ENCODE data around the gene ST7. TPM values are rescaled to one million over a fixed set of nuclear protein-coding genes. Genes with fewer than 3 reads are reported as not detected.
"Not testable (repeated sequence)": the region's sequence is repeated elsewhere in the genome, so short reads cannot be mapped to it uniquely, and the experiment has no call there.

Gene ST7
- total RNA-seq, 2 donors from 2014 or later: 6.1 to 8.0 TPM

- DNase-seq (no peak), ATAC-seq (no peak)
- Mint-ChIP-seq H3K27me3 (peaks cover 6% of the 10 kb centered on the region), H3K27ac (no peak overlapping the region), H3K4me1 (peaks cover 7% of the 10 kb centered on the region), H3K4me3 (no peak overlapping the region), H3K36me3 (ENCODE audit: low read depth) (peaks cover 2% of the 10 kb centered on the region)
- H3K9me3 ChIP-seq (ENCODE audit: control insufficient read depth, low read length, poor library complexity, severe bottlenecking): no peaks in the 10 kb centered on the region
Measured at GRCh38 chr7:116970238-116970910, 17.1 kb downstream of the ST7 start.

DNA sequence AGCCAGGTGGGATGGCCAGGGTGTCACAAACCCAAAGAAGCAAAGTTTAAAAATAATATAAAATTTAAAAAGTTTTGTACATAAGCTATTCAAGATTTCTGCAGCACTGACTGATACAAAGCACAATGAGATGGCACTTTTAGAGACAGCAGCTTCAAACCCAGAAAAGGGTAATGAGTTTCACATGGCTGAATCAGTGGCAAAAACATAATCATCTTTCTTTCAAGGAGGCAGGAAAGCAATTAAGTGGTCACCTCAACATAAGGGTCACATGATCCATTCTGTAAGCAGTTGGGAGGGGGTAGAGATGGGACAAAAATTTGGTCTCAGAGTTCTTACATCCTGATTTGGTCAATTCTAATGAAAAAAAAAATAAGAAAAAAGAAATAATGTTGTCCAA, 17.9 kb downstream of the ST7 start:
- H3K27ac Mint-ChIP-seq; ATAC-seq; H3K4me1 Mint-ChIP-seq; H3K9me3 ChIP-seq (ENCODE audit: control insufficient read depth, low read length, poor library complexity, severe bottlenecking); H3K27me3 Mint-ChIP-seq; H3K36me3 Mint-ChIP-seq (ENCODE audit: low read depth); DNase-seq; H3K4me3 Mint-ChIP-seq: not testable (repeated sequence)

GRCh38 chr7:116971869-116972268, 18.6 kb downstream of the ST7 start:
- Mint-ChIP-seq H3K4me1 (peaks cover 7% of the 10 kb centered on the region), H3K27me3 (peaks cover 6% of the 10 kb centered on the region), H3K36me3 (ENCODE audit: low read depth) (peaks cover 2% of the 10 kb centered on the region), H3K4me3 (no peak overlapping the region), H3K27ac (no peak overlapping the region)
- no peak for DNase-seq
- H3K9me3 ChIP-seq (ENCODE audit: control insufficient read depth, low read length, poor library complexity, severe bottlenecking): no peaks in the 10 kb centered on the region
- ATAC-seq: no peak

DNA sequence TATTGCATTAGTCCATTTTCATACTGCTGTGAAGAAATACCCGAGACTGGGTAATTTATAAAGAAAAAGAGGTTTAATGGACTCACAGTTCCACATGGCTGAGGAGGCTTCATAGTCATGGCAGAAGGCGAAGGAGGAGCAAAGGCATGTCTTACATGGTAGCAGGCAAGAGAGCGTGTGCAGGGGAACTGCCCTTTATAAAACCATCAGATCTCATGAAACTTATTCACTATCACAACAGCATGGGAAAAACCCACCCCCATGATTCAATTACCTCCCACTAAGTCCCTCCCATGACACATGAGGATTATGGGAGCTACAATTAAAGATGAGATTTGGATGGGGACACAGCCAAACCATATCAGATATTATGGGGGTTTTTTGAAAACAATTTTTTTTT, 21.7 kb downstream of the ST7 start:
- not testable (repeated sequence) for H3K4me1 Mint-ChIP-seq; DNase-seq; H3K27me3 Mint-ChIP-seq; H3K9me3 ChIP-seq (ENCODE audit: control insufficient read depth, low read length, poor library complexity, severe bottlenecking); H3K36me3 Mint-ChIP-seq (ENCODE audit: low read depth); H3K27ac Mint-ChIP-seq; H3K4me3 Mint-ChIP-seq; ATAC-seq

DNA sequence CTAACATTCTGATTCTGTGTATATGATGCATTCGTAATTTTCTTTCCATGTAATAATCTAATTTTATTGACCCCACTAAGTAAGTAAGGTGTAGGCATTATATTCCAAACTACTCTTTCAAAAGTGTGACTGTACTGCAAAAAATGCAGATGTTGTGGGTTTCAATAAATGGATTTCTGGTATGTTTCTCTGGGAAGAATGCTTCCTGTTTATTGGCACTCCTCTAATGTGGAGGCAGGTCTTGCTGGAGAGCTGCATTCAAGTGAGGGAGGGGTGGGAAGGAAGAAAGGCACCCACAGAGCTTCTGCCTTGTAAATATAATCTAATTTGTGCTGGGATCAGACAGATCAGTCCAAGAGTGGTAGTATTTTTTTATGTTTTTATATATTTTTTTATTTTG, 23.9 kb downstream of the ST7 start:
- peaks cover 7% of the 10 kb centered on the region for H3K4me1 Mint-ChIP-seq
- H3K9me3 ChIP-seq (ENCODE audit: control insufficient read depth, low read length, poor library complexity, severe bottlenecking): no peaks in the 10 kb centered on the region
- no peaks in the 10 kb centered on the region for H3K27me3 Mint-ChIP-seq
- peaks cover 2% of the 10 kb centered on the region for H3K36me3 Mint-ChIP-seq (ENCODE audit: low read depth)
- DNase-seq: no peak
- no peak for ATAC-seq
- H3K4me3 Mint-ChIP-seq: no peak overlapping the region
- H3K27ac Mint-ChIP-seq: no peak overlapping the region

DNA sequence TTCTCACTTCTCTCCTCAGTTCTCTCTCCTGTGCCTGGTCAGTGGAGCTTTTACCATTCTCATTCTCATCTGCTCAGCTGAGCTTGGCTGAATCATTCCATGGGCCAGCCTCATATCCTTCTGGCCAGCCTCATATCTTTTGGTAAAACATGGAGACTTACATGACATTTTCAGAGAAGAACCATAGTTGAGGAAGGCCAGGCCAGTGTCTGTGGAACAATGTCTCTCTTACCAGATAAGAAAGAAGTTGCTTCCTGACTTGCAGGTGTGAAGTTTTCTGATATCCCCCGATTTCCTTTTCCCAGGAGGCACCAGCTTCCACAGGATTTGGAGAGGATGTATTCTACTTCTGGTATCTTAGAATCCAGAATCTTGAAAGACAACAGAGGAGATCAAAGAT, 24.7 kb downstream of the ST7 start:
- no peaks in the 10 kb centered on the region for H3K27me3 Mint-ChIP-seq
- H3K9me3 ChIP-seq (ENCODE audit: control insufficient read depth, low read length, poor library complexity, severe bottlenecking): no peaks in the 10 kb centered on the region
- no peak for DNase-seq
- H3K4me1 Mint-ChIP-seq: peaks cover 4% of the 10 kb centered on the region
- ATAC-seq: no peak
- H3K4me3 Mint-ChIP-seq: no peak overlapping the region
- no peak overlapping the region for H3K27ac Mint-ChIP-seq
- H3K36me3 Mint-ChIP-seq (ENCODE audit: low read depth): no peaks in the 10 kb centered on the region

DNA sequence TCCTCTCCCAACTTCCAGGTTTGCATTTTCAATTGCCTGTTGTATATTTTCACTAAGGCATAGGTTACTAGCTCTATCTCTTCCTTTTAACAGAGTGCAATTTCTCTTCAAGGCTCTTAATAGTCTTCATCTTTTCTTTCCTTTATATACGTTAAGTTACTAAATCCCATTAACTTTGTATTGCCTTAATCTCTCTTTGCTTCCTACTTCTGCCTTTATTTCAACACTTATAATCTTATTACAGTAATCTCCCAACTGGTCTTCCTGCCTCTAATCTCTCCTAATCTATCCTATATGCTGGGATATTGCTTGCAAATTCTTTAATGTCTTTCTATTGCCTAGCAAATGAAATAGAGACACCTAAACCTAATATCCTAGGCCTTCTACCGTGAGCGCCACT, 26.1 kb downstream of the ST7 start:
- H3K27ac Mint-ChIP-seq: no peak overlapping the region
- DNase-seq (no peak), ATAC-seq (no peak)
- no peaks in the 10 kb centered on the region for H3K27me3 Mint-ChIP-seq
- H3K36me3 Mint-ChIP-seq (ENCODE audit: low read depth): no peaks in the 10 kb centered on the region
- peaks cover 6% of the 10 kb centered on the region for H3K4me1 Mint-ChIP-seq
- no peak overlapping the region for H3K4me3 Mint-ChIP-seq
- no peaks in the 10 kb centered on the region for H3K9me3 ChIP-seq (ENCODE audit: control insufficient read depth, low read length, poor library complexity, severe bottlenecking)

GRCh38 chr7:116980354-116980753, 27.1 kb downstream of the ST7 start:
- Mint-ChIP-seq H3K4me3 (no peak overlapping the region), H3K27ac (no peak overlapping the region), H3K36me3 (ENCODE audit: low read depth) (no peaks in the 10 kb centered on the region), H3K4me1 (peaks cover 8% of the 10 kb centered on the region), H3K27me3 (no peaks in the 10 kb centered on the region)
- no peaks in the 10 kb centered on the region for H3K9me3 ChIP-seq (ENCODE audit: control insufficient read depth, low read length, poor library complexity, severe bottlenecking)
- ATAC-seq (no peak), DNase-seq (no peak)

GRCh38 chr7:116981939-116982338, 28.6 kb downstream of the ST7 start:
- H3K36me3 Mint-ChIP-seq (ENCODE audit: low read depth): no peaks in the 10 kb centered on the region
- ATAC-seq (no peak), DNase-seq (no peak)
- H3K9me3 ChIP-seq (ENCODE audit: control insufficient read depth, low read length, poor library complexity, severe bottlenecking): no peaks in the 10 kb centered on the region
- H3K27ac Mint-ChIP-seq: no peak overlapping the region
- H3K27me3 Mint-ChIP-seq: no peaks in the 10 kb centered on the region
- H3K4me3 Mint-ChIP-seq: no peak overlapping the region
- H3K4me1 Mint-ChIP-seq: peaks cover 12% of the 10 kb centered on the region

GRCh38 chr7:116984511-116984910, 31.2 kb downstream of the ST7 start:
- no peak overlapping the region for H3K27ac Mint-ChIP-seq
- H3K9me3 ChIP-seq (ENCODE audit: control insufficient read depth, low read length, poor library complexity, severe bottlenecking): no peaks in the 10 kb centered on the region
- H3K4me3 Mint-ChIP-seq: no peak overlapping the region
- no peaks in the 10 kb centered on the region for H3K36me3 Mint-ChIP-seq (ENCODE audit: low read depth)
- no peak for DNase-seq
- no peak for ATAC-seq
- peaks cover 10% of the 10 kb centered on the region for H3K4me1 Mint-ChIP-seq
- no peaks in the 10 kb centered on the region for H3K27me3 Mint-ChIP-seq

- peak; percentile 70 for ATAC-seq
- H3K9me3 ChIP-seq (ENCODE audit: control insufficient read depth, low read length, poor library complexity, severe bottlenecking): no peaks in the 10 kb centered on the region
- peaks cover 8% of the 10 kb centered on the region for H3K4me1 Mint-ChIP-seq
- H3K4me3 Mint-ChIP-seq: no peak overlapping the region
- H3K27ac Mint-ChIP-seq: peak overlapping the region; percentile 11
- H3K36me3 Mint-ChIP-seq (ENCODE audit: low read depth): no peaks in the 10 kb centered on the region
- H3K27me3 Mint-ChIP-seq: no peaks in the 10 kb centered on the region
- no peak for DNase-seq
Measured at GRCh38 chr7:116984917-116985316, 31.6 kb downstream of the ST7 start.

- peaks cover 8% of the 10 kb centered on the region for H3K4me1 Mint-ChIP-seq
- ATAC-seq: no peak
Measured at GRCh38 chr7:116985575-116985974, 32.3 kb downstream of the ST7 start.

GRCh38 chr7:116986611-116987565, 33.6 kb downstream of the ST7 start:
- Mint-ChIP-seq H3K36me3 (ENCODE audit: low read depth) (no peaks in the 10 kb centered on the region), H3K4me3 (no peak overlapping the region), H3K27ac (peak overlapping the region; percentile 72), H3K27me3 (no peaks in the 10 kb centered on the region), H3K4me1 (peaks cover 8% of the 10 kb centered on the region)
- no peaks in the 10 kb centered on the region for H3K9me3 ChIP-seq (ENCODE audit: control insufficient read depth, low read length, poor library complexity, severe bottlenecking)
- no peak for DNase-seq
- ATAC-seq: no peak

More at GRCh38 chr7:116985575-116985974, 32.3 kb downstream of the ST7 start:
- no peak for DNase-seq
- H3K4me3 Mint-ChIP-seq: no peak overlapping the region
- H3K27me3 Mint-ChIP-seq: no peaks in the 10 kb centered on the region
- H3K9me3 ChIP-seq (ENCODE audit: control insufficient read depth, low read length, poor library complexity, severe bottlenecking): no peaks in the 10 kb centered on the region
- H3K27ac Mint-ChIP-seq: peak overlapping the region; percentile 72
- H3K36me3 Mint-ChIP-seq (ENCODE audit: low read depth): no peaks in the 10 kb centered on the region

Data from T-helper 17 cell (primary cell).